Lower lobe of right lung (tissue), 2 donors: ENCODE data around the gene CYYR1. TPM values are rescaled to one million over a fixed set of nuclear protein-coding genes. Genes with fewer than 3 reads are reported as not detected.

Experiments used
- ATAC-seq, 2 donors: fragments of 200-7000 bp; cut with Tn5 transposase; one replicate each; pipeline ENCODE4 v1.9.1; 2020 to 2022; ENCODE audit warnings: mild to moderate bottlenecking in 2 of 2, moderate library complexity in 2 of 2
- DNase-seq: peaks from one replicate; pipeline ENCODE4 v3.0.0-alpha.2; 2020
- H3K27ac ChIP-seq: fragments of 200-600 bp; one replicate; pipeline ENCODE4 v1.8.0; 2022
- H3K27me3 ChIP-seq: fragments of 200-600 bp; one replicate; pipeline ENCODE4 v1.8.0; 2022; ENCODE audit warnings: low read depth
- H3K36me3 ChIP-seq: fragments of 200-600 bp; one replicate; pipeline ENCODE4 v1.8.0; 2022; ENCODE audit warnings: mild to moderate bottlenecking
- H3K4me1 ChIP-seq: fragments of 200-600 bp; one replicate; pipeline ENCODE4 v1.8.0; 2022
- H3K4me3 ChIP-seq: fragments of 200-600 bp; one replicate; pipeline ENCODE4 v1.8.0; 2022; ENCODE audit warnings: mild to moderate bottlenecking
- H3K9me3 ChIP-seq: fragments of 200-600 bp; one replicate; pipeline ENCODE4 v1.8.0; 2022
- intact Hi-C: fragments of 100-400 bp; cut with DNase I; formaldehyde crosslinking; loops from one replicate; pipeline ENCODE4 v1.11.0; 2022
- total RNA-seq: library from RNA; stranded (reverse); fragmentation: NEBNext Ultra II Directional; extraction: Animal tissue kit (Norgen Biotek cat#: 25700); gene quantifications from one replicate; pipeline ENCODE4 v1.2.1, GENCODE V29; 2021
- TF ChIP-seq, protein P1 (sequence below): fragments of 200-600 bp; IDR thresholded peaks from one replicate; pipeline ENCODE4 v1.8.0; 2022; ENCODE audit warnings: antibody characterized with exemption, mild to moderate bottlenecking
- donor health status: DM: no; HTN: yes; CAD: no; lungs with severe emphysema.

CYYR1 gene
- total RNA-seq, 1 donor from 2014 or later = 28.1 TPM

GRCh38 chr21:26495283-26495849 lies 77.7 kb downstream of the CYYR1 start:
- H3K36me3 ChIP-seq = no peaks in the 10 kb centered on the region
- DNase-seq = no peak
- TF ChIP-seq, protein P1, sequence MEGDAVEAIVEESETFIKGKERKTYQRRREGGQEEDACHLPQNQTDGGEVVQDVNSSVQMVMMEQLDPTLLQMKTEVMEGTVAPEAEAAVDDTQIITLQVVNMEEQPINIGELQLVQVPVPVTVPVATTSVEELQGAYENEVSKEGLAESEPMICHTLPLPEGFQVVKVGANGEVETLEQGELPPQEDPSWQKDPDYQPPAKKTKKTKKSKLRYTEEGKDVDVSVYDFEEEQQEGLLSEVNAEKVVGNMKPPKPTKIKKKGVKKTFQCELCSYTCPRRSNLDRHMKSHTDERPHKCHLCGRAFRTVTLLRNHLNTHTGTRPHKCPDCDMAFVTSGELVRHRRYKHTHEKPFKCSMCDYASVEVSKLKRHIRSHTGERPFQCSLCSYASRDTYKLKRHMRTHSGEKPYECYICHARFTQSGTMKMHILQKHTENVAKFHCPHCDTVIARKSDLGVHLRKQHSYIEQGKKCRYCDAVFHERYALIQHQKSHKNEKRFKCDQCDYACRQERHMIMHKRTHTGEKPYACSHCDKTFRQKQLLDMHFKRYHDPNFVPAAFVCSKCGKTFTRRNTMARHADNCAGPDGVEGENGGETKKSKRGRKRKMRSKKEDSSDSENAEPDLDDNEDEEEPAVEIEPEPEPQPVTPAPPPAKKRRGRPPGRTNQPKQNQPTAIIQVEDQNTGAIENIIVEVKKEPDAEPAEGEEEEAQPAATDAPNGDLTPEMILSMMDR = no peak
- H3K4me1 ChIP-seq = no peaks in the 10 kb centered on the region
- H3K27ac ChIP-seq = no peak overlapping the region
- no peak overlapping the region for H3K4me3 ChIP-seq
- intact Hi-C loops = no loop called here
- ATAC-seq = no peak
- H3K27me3 ChIP-seq = no peaks in the 10 kb centered on the region
- no peaks in the 10 kb centered on the region for H3K9me3 ChIP-seq

- Histone ChIP-seq H3K9me3 (no peaks in the 10 kb centered on the region), H3K27me3 (no peaks in the 10 kb centered on the region), H3K4me3 (no peak overlapping the region), H3K27ac (no peak overlapping the region), H3K4me1 (no peaks in the 10 kb centered on the region), H3K36me3 (no peaks in the 10 kb centered on the region)
- TF ChIP-seq, protein P1 = no peak
- DNase-seq = no peak
- ATAC-seq = no peak
- intact Hi-C loops = no loop called here
Measured at GRCh38 chr21:26491663-26492062, 81.4 kb downstream of the CYYR1 start.

- no peak overlapping the region for H3K4me3 ChIP-seq
- H3K27me3 ChIP-seq = no peaks in the 10 kb centered on the region
- no peaks in the 10 kb centered on the region for H3K4me1 ChIP-seq
- H3K9me3 ChIP-seq = no peaks in the 10 kb centered on the region
- no peaks in the 10 kb centered on the region for H3K36me3 ChIP-seq
- H3K27ac ChIP-seq = no peak overlapping the region
- TF ChIP-seq, protein P1 = no peak
- no peak for ATAC-seq
- intact Hi-C loops = no loop called here
- no peak for DNase-seq
Measured at GRCh38 chr21:26490771-26491170, 82.3 kb downstream of the CYYR1 start.

DNA sequence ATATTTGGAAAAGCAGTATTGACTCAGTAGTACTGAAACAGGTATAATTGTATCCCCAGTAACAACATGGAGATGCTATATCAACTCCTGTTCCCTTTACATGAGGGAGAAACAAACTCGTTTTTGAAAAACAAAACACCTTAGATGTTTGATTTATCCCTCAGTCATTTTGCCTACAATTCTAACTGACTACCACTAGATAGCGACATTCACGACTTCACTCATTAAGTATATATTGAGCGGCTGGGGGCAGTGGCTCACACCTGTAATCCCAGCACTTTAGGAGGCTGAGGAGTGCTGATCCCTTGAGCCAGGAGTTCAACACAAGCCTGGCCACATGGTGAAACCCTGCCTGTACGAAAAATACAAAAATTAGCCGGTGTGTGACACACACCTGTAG lies 83.3 kb downstream of the CYYR1 start:
- H3K9me3 ChIP-seq = no peaks in the 10 kb centered on the region
- no peak for DNase-seq
- H3K27ac ChIP-seq = no peak overlapping the region
- no peaks in the 10 kb centered on the region for H3K27me3 ChIP-seq
- H3K36me3 ChIP-seq = no peaks in the 10 kb centered on the region
- intact Hi-C loops = no loop called here
- ATAC-seq = no peak
- no peak overlapping the region for H3K4me3 ChIP-seq
- TF ChIP-seq, protein P1 = no peak
- H3K4me1 ChIP-seq = no peaks in the 10 kb centered on the region

- H3K27ac ChIP-seq = no peak overlapping the region
- H3K4me1 ChIP-seq = no peaks in the 10 kb centered on the region
- DNase-seq = no peak
- TF ChIP-seq, protein P1 = no peak
- no peak overlapping the region for H3K4me3 ChIP-seq
- no peak for ATAC-seq
- intact Hi-C loops = no loop called here
- H3K9me3 ChIP-seq = no peaks in the 10 kb centered on the region
- H3K36me3 ChIP-seq = no peaks in the 10 kb centered on the region
- H3K27me3 ChIP-seq = no peaks in the 10 kb centered on the region
Measured at GRCh38 chr21:26487981-26488480, 85.1 kb downstream of the CYYR1 start.
